Upper lobe of left lung (tissue), 6 donors: ENCODE measurements around the gene LYSET. TPM values are rescaled to one million over a fixed set of nuclear protein-coding genes. Genes with fewer than 3 reads are reported as not detected.

ENCODE experiments used
- ATAC-seq, 2 donors: fragments of 200-7000 bp; cut with Tn5 transposase; one replicate each; pipeline ENCODE4 v1.9.1; 2022; ENCODE audit warnings: mild to moderate bottlenecking in 2 of 2, moderate library complexity in 2 of 2; ENCODE audit not compliant: low FRiP score in 2 of 2
- DNase-seq, 2 donors: peaks; one replicate each; pipeline ENCODE4 v3.0.0-alpha.2; 2019 to 2020
- H3K27ac ChIP-seq, 4 donors: fragments of 200-600 bp; sonication (generic); one replicate each; pipeline ENCODE4 v1.5.1; 2016 to 2019
- H3K27me3 ChIP-seq, 4 donors: fragments of 200-600 bp; sonication (generic); one replicate each; pipeline ENCODE4 v1.5.1; 2017 to 2019
- H3K36me3 ChIP-seq, 4 donors: fragments of 200-600 bp; sonication (generic); one replicate each; pipeline ENCODE4 v1.5.1; 2016 to 2019
- H3K4me1 ChIP-seq, 4 donors: fragments of 200-600 bp; sonication (generic); one replicate each; pipeline ENCODE4 v1.5.1; 2018 to 2019
- H3K4me3 ChIP-seq, 4 donors: fragments of 200-600 bp; sonication (generic); one replicate each; pipeline ENCODE4 v1.5.1; 2017 to 2019; ENCODE audit warnings: mild to moderate bottlenecking in 2 of 4, moderate library complexity in 1 of 4
- H3K9me3 ChIP-seq, 4 donors: fragments of 200-600 bp; sonication (generic); one replicate each; pipeline ENCODE4 v1.5.1; 2018 to 2019
- CTCF ChIP-seq, 6 experiments: fragments of 450-650 bp in 4 of 6; fragments of 200-600 bp in 2 of 6; sonication (generic) in 2 of 6; IDR thresholded peaks; one replicate each; pipeline ENCODE4 v1.5.1; 2016 to 2019; ENCODE audit warnings: antibody characterized with exemption in 6 of 6
- EP300 ChIP-seq, 4 donors: sonication (generic); formaldehyde crosslinking; IDR thresholded peaks; one replicate each; pipeline ENCODE4 v1.5.1; 2017; ENCODE audit warnings: antibody characterized with exemption in 4 of 4, control low read depth in 2 of 4
- POLR2A ChIP-seq, 4 donors: fragments of 450-650 bp; IDR thresholded peaks; one replicate each; pipeline ENCODE4 v1.5.1; 2016 to 2017; ENCODE audit warnings: antibody characterized with exemption in 4 of 4, mild to moderate bottlenecking in 2 of 4
- POLR2AphosphoS5 ChIP-seq, 2 donors: sonication (generic); formaldehyde crosslinking; IDR thresholded peaks; one replicate each; pipeline ENCODE4 v1.5.1; 2017; ENCODE audit warnings: antibody characterized with exemption in 2 of 2
- WGBS, 2 donors: methylation state at CpG; one replicate each; pipeline ENCODE4 v1.1.5; 2017 to 2018; 5-methylcytosine and 5-hydroxymethylcytosine counted together
- total RNA-seq, 6 donors: library from RNA; depleted of rRNA in 4 of 6; stranded (reverse); fragments of >200 nt in 4 of 6; gene quantifications; one replicate each; pipeline versions ENCODE4 v1.1.0 to v1.2.1, GENCODE V29; 2016 to 2021
- donor health status: DM: no; HTN: no; CAD: no; lungs with moderate emphysema.
- donor health status: DM: no; HTN: yes; CAD: no; lungs with severe emphysema.

LYSET gene
- total RNA-seq, 6 donors from 2014 or later: 2.6 to 32.1 (median 18.0) TPM

- Histone ChIP-seq H3K27me3 (no peaks in the 10 kb centered on the region), H3K36me3 (no peaks in the 10 kb centered on the region), H3K4me3 (no peak overlapping the region), H3K9me3 (no peaks in the 10 kb centered on the region), H3K27ac (no peak overlapping the region), H3K4me1 (peaks cover 0 to 3% (median under 1%) of the 10 kb centered on the region in 4 donors)
- no peak for ATAC-seq
- WGBS, 2 donors: 84% methylated on average over 13 of the region's 13 CpGs
- TF ChIP-seq POLR2AphosphoS5 (IDR thresholded peaks at IDR 0.05) (no peak), POLR2A (IDR thresholded peaks at IDR 0.05) (no peak)
- no peak for DNase-seq
These were observed 42.1 kb upstream of the LYSET start for GRCh38 chr14:93142854-93143652.

- no peaks in the 10 kb centered on the region for H3K9me3 ChIP-seq
- no peak for DNase-seq
- WGBS, 2 donors: 77 to 79% methylated on average over 9 of the region's 9 CpGs
- no peak for ATAC-seq
- H3K4me1 ChIP-seq: peaks cover 0 to 8% (median 7%) of the 10 kb centered on the region in 4 donors
- no peak overlapping the region for H3K4me3 ChIP-seq
- TF ChIP-seq CTCF (IDR thresholded peaks at IDR 0.05): no peak
- no peak for TF ChIP-seq POLR2AphosphoS5 (IDR thresholded peaks at IDR 0.05)
- H3K36me3 ChIP-seq: no peaks in the 10 kb centered on the region
- H3K27ac ChIP-seq: no peak overlapping the region
- H3K27me3 ChIP-seq: no peaks in the 10 kb centered on the region
These were observed 39.0 kb upstream of the LYSET start for GRCh38 chr14:93146119-93146518.

GRCh38 chr14:93148979-93149378 lies 36.1 kb upstream of the LYSET start:
- no peak for TF ChIP-seq EP300 (IDR thresholded peaks at IDR 0.05)
- TF ChIP-seq POLR2AphosphoS5 (IDR thresholded peaks at IDR 0.05): no peak
- TF ChIP-seq CTCF (IDR thresholded peaks at IDR 0.05): no peak
- no peak for TF ChIP-seq POLR2A (IDR thresholded peaks at IDR 0.05)
- no peak for ATAC-seq

GRCh38 chr14:93150227-93151208 lies 34.6 kb upstream of the LYSET start:
- Histone ChIP-seq H3K4me3 (peak overlapping the region in 1 of 4 donors; percentile 4), H3K9me3 (no peaks in the 10 kb centered on the region), H3K27me3 (no peaks in the 10 kb centered on the region), H3K36me3 (no peaks in the 10 kb centered on the region), H3K27ac (no peak overlapping the region), H3K4me1 (peaks cover 0 to 10% (median 7%) of the 10 kb centered on the region in 4 donors)
- peak; percentile 50 to 78 for ATAC-seq
- 33 to 39% methylated on average over 15 to 16 of the region's 16 CpGs for WGBS, 2 donors
- DNase-seq: peak in 1 of 2 donors; percentile 56
- no peak for TF ChIP-seq POLR2A (IDR thresholded peaks at IDR 0.05)
- no peak for TF ChIP-seq EP300 (IDR thresholded peaks at IDR 0.05)
- no peak for TF ChIP-seq POLR2AphosphoS5 (IDR thresholded peaks at IDR 0.05)
- no peak for TF ChIP-seq CTCF (IDR thresholded peaks at IDR 0.05)

More at GRCh38 chr14:93148979-93149378, 36.1 kb upstream of the LYSET start:
- H3K9me3 ChIP-seq: no peaks in the 10 kb centered on the region
- H3K4me3 ChIP-seq: no peak overlapping the region
- H3K27ac ChIP-seq: no peak overlapping the region
- no peak for DNase-seq
- no peaks in the 10 kb centered on the region for H3K27me3 ChIP-seq
- 92 to 93% methylated on average over 8 of the region's 8 CpGs for WGBS, 2 donors
- peaks cover 0 to 10% (median 7%) of the 10 kb centered on the region in 4 donors for H3K4me1 ChIP-seq
- H3K36me3 ChIP-seq: no peaks in the 10 kb centered on the region

- no peak for DNase-seq
- 64 to 82% methylated on average over 7 of the region's 7 CpGs for WGBS, 2 donors
These were observed 32.0 kb upstream of the LYSET start for GRCh38 chr14:93153121-93153520.

More at GRCh38 chr14:93153121-93153520, 32.0 kb upstream of the LYSET start:
- Histone ChIP-seq H3K4me3 (no peak overlapping the region), H3K27ac (no peak overlapping the region), H3K9me3 (no peaks in the 10 kb centered on the region), H3K4me1 (peaks cover 0 to 10% (median 7%) of the 10 kb centered on the region in 4 donors), H3K27me3 (no peaks in the 10 kb centered on the region), H3K36me3 (no peaks in the 10 kb centered on the region)
- no peak for TF ChIP-seq POLR2A (IDR thresholded peaks at IDR 0.05)
- TF ChIP-seq CTCF (IDR thresholded peaks at IDR 0.05): no peak
- no peak for TF ChIP-seq EP300 (IDR thresholded peaks at IDR 0.05)
- no peak for TF ChIP-seq POLR2AphosphoS5 (IDR thresholded peaks at IDR 0.05)
- no peak for ATAC-seq
